Fibroblast of mammary gland (primary cell): Measurements from ENCODE around the gene SMYD3.

Experiments used
- DNase-seq: peaks from one replicate; pipeline ENCODE4 v3.0.0-alpha.2; 2010; ENCODE audit warnings: low read depth
- H3K4me3 ChIP-seq: 2 replicates; pipeline ENCODE4 v1.5.1; 2011; ENCODE audit warnings: low read depth, mild to moderate bottlenecking, low read length, moderate library complexity; ENCODE audit not compliant: control insufficient read depth
- TF ChIP-seq, protein P1 (sequence below): conservative IDR thresholded peaks from 2 replicates; pipeline ENCODE4 v1.5.1; 2011; ENCODE audit warnings: low read depth, low read length, inconsistent platforms; ENCODE audit not compliant: control insufficient read depth, insufficient read depth

Gene SMYD3

GRCh38 chr1:245835386-245835785, 671.7 kb downstream of the SMYD3 start:
- no peak for DNase-seq
- no peak overlapping the region for H3K4me3 ChIP-seq
- TF ChIP-seq, protein P1, sequence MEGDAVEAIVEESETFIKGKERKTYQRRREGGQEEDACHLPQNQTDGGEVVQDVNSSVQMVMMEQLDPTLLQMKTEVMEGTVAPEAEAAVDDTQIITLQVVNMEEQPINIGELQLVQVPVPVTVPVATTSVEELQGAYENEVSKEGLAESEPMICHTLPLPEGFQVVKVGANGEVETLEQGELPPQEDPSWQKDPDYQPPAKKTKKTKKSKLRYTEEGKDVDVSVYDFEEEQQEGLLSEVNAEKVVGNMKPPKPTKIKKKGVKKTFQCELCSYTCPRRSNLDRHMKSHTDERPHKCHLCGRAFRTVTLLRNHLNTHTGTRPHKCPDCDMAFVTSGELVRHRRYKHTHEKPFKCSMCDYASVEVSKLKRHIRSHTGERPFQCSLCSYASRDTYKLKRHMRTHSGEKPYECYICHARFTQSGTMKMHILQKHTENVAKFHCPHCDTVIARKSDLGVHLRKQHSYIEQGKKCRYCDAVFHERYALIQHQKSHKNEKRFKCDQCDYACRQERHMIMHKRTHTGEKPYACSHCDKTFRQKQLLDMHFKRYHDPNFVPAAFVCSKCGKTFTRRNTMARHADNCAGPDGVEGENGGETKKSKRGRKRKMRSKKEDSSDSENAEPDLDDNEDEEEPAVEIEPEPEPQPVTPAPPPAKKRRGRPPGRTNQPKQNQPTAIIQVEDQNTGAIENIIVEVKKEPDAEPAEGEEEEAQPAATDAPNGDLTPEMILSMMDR = no peak

DNA sequence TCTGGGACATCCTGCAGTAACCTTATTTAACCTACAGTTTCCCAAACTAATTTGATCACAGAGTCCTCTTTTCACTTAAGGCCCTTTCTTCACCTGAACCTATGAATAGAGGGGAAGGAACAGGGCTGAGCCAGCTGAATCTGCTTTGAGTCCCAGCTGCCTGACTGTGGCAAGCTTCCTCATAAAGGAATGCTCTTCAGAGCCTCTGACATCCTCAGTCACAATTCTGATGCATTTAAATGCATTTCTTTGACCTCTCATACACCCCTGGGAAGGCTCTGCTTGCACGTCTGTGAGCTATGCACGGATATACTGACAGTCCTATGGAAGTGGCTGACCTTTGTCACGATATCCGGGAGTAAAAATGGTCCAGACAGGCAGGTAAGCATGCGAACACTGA, 673.1 kb downstream of the SMYD3 start:
- DNase-seq = no peak
- no peak overlapping the region for H3K4me3 ChIP-seq
- TF ChIP-seq, protein P1 = no peak

DNA sequence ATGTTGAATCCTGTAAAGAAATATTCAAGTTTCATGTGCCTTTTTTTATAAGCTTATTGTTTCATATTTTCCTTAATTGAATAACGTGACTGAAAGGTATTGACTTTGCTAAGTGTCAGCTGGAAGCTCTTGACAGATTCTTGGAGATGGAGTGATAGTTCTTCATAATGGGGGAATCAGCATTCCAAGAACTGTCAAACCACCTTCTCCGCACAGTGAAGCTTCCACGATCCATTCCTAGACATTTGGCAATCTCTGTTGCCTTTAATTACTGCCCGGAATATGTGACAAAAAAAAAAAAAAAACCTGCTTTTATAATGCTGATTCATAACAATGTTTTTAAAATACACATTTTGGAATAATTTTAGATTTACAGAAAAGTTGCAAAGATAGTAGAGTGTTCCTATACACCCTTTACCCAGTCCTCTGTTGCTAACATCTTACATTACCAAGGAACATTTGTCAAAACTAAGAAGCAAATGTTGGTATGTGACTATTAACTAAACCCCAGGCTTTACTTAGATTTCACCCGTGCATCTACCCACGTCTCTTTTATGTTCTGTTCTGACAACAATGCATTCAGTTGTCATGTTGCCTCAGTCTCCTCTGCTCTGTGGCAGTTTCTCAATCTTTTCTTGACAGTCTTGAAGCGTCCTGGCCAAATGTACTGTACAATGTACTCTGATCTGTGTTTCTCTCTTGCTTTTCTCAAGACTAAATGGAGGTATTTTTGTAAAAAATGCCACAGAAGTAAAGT, 674.1 kb downstream of the SMYD3 start:
- TF ChIP-seq, protein P1 = no peak
- DNase-seq = no peak
- H3K4me3 ChIP-seq = no peak overlapping the region

DNA sequence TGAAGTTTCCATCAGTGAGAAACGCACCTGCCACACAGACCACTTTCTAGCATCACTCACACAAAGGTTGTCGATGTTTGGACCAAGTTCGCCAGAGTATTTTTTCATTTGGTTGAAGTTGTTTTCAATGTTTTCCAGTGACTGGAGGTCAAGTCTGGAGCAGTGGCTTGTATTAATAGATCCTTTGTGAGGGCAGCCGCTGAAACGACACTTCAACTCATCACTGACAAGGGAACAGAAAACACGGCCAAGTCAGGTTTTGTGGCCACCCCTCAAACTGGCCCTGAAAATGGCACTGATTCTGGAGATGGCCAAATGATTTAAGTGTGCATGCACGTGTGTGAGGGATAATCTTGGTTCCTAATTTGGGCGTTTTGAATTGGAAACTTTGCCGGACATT, 675.6 kb downstream of the SMYD3 start:
- TF ChIP-seq, protein P1 = no peak
- no peak for DNase-seq
- no peak overlapping the region for H3K4me3 ChIP-seq

- DNase-seq = no peak
- H3K4me3 ChIP-seq = no peak overlapping the region
- TF ChIP-seq, protein P1 = no peak
Measured at GRCh38 chr1:245829826-245830225, 677.3 kb downstream of the SMYD3 start.

- no peak for DNase-seq
- TF ChIP-seq, protein P1 = no peak
- H3K4me3 ChIP-seq = no peak overlapping the region
Measured at GRCh38 chr1:245829194-245829593, 677.9 kb downstream of the SMYD3 start.
